Activated CD4-positive, alpha-beta T cell treated with anti-CD3 and anti-CD28 coated beads for 48 hours (primary cell): ENCODE measurements around the gene GSTA4.
"Not testable (repeated sequence)": the region's sequence is repeated elsewhere in the genome, so short reads cannot be mapped to it uniquely, and the experiment has no call there.

Experiments used
- DNase-seq: peaks from one replicate; pipeline ENCODE4 v3.0.0-alpha.2; 2020

The GSTA4 gene

GRCh38 chr6:53011979-53012378, 16.9 kb upstream of the GSTA4 start:
- DNase-seq: no peak

GRCh38 chr6:53010504-53010903, 15.4 kb upstream of the GSTA4 start:
- DNase-seq: no peak

- DNase-seq: no peak
Observed at GRCh38 chr6:53009511-53009910, 14.4 kb upstream of the GSTA4 start.

- no peak for DNase-seq
Observed at GRCh38 chr6:53009056-53009455, 14.0 kb upstream of the GSTA4 start.

GRCh38 chr6:53008192-53008687, 13.2 kb upstream of the GSTA4 start:
- not testable (repeated sequence) for DNase-seq

- no peak for DNase-seq
Observed at GRCh38 chr6:53005663-53006250, 10.7 kb upstream of the GSTA4 start.

GRCh38 chr6:52999456-52999855, 4.4 kb upstream of the GSTA4 start:
- no peak for DNase-seq

GRCh38 chr6:52998603-52999002, 3.5 kb upstream of the GSTA4 start:
- DNase-seq: no peak

GRCh38 chr6:52995913-52996645, 995 bp upstream of the GSTA4 start:
- DNase-seq: peak; percentile 56

- DNase-seq: peak; percentile 26
Observed at GRCh38 chr6:52994839-52995088, 320 bp downstream of the GSTA4 start.

- no peak for DNase-seq
Observed at GRCh38 chr6:52994031-52994838, 849 bp downstream of the GSTA4 start.

- no peak for DNase-seq
Observed at GRCh38 chr6:52992980-52993920, 1.8 kb downstream of the GSTA4 start.

GRCh38 chr6:52990342-52990741, 4.7 kb downstream of the GSTA4 start:
- DNase-seq: peak; percentile 21

GRCh38 chr6:52985228-52985627, 9.9 kb downstream of the GSTA4 start:
- DNase-seq: peak; percentile 26

GRCh38 chr6:52984247-52984646, 10.8 kb downstream of the GSTA4 start:
- peak; percentile 41 for DNase-seq

GRCh38 chr6:52983159-52983848, 11.8 kb downstream of the GSTA4 start:
- no peak for DNase-seq

- DNase-seq: no peak
Observed at GRCh38 chr6:52982680-52983079, 12.4 kb downstream of the GSTA4 start.

- no peak for DNase-seq
Observed at GRCh38 chr6:52981222-52981900, 13.7 kb downstream of the GSTA4 start.

GRCh38 chr6:52976591-52977035, 18.5 kb downstream of the GSTA4 start:
- DNase-seq: peak; percentile 49

GRCh38 chr6:52976149-52976548, 18.9 kb downstream of the GSTA4 start:
- DNase-seq: no peak

- no peak for DNase-seq
Observed at GRCh38 chr6:52975580-52975979, 19.5 kb downstream of the GSTA4 start.

GRCh38 chr6:52972989-52973388, 22.1 kb downstream of the GSTA4 start:
- DNase-seq: no peak
